Measurements from ENCODE around the gene DSCAM.
"Not testable (repeated sequence)": the region's sequence is repeated elsewhere in the genome, so short reads cannot be mapped to it uniquely, and the experiment has no call there.

Gene DSCAM

DNA sequence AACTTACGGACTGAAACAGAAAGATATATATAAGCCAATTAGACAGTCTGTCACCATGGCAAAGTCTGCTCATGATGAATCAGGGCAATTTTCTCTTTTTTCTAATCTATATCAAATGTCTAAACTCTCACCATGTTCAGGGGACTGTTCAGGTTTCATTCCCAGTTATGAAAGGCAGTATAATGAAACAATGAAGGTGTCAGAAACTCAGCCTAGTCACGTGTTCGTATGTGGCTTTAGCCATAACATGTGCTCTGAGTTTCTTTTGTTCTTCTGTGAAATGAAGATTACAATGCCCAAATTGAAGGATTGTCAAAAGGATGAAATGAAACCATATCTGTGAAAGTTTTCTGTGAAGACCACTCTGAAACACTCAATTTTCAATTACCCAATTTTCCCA, 392.9 kb downstream of the DSCAM start:
- Histone ChIP-seq H3K27ac (ENCODE audit: low read depth, low read length) (no peak overlapping the region), H4K5ac (ENCODE audit: low read length) (no peak overlapping the region), H3K27me3 (ENCODE audit: insufficient read depth, low read length, poor library complexity) (no peaks in the 10 kb centered on the region), H2BK15ac (replicated peaks; ENCODE audit: low read depth) (no peak overlapping the region), H3K18ac (ENCODE audit: low read length) (no peak overlapping the region), H3K56ac (ENCODE audit: low read length) (no peak overlapping the region), H3K79me1 (ENCODE audit: low read length) (no peaks in the 10 kb centered on the region), H2AK5ac (ENCODE audit: low read length) (no peak overlapping the region), H2BK5ac (ENCODE audit: low read length) (no peak overlapping the region), H2BK120ac (ENCODE audit: low read depth, low read length) (no peak overlapping the region), H3K4ac (ENCODE audit: low read depth, low read length) (no peak overlapping the region), H3K36me3 (ENCODE audit: control insufficient read depth, insufficient read depth, low read length) (no peaks in the 10 kb centered on the region), H3K23ac (ENCODE audit: low read length) (no peak overlapping the region), H3K4me3 (ENCODE audit: low read length) (no peak overlapping the region), H3K4me1 (ENCODE audit: control insufficient read depth, low read depth, low read length) (no peaks in the 10 kb centered on the region), H3K79me2 (ENCODE audit: control insufficient read depth, insufficient read depth, low read length) (no peaks in the 10 kb centered on the region), H3K9ac (ENCODE audit: low read length) (no peak overlapping the region), H4K8ac (ENCODE audit: low read depth, low read length) (no peak overlapping the region), H3K4me2 (ENCODE audit: low read length) (no peak overlapping the region)
- no peak for DNase-seq
- WGBS (ENCODE audit: extremely low coverage, insufficient coverage, low lambda C conversion rate) = no CpG with 5 or more reads among the region's 3 CpGs

DNA sequence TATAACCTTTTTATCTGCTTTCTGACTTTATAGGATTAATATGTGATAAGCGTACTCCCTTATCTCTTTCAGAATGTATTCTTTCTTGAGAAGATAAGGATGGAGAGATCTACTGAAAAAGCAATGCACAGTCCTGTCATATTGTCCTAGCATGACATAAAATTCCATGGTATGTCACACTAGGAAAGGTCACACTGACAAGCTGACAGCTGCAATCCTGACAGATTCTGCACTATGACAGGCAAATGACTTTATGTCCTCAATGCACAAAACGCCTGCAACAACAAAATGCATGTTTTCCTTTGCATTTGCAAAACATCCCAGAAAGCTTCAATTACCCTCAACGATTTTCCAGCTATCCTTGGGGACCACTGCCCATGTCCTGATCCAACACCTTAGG, 393.8 kb downstream of the DSCAM start:
- no peaks in the 10 kb centered on the region for H3K27me3 ChIP-seq (ENCODE audit: insufficient read depth, low read length, poor library complexity)
- no peak overlapping the region for H3K4ac ChIP-seq (ENCODE audit: low read depth, low read length)
- H2BK120ac ChIP-seq (ENCODE audit: low read depth, low read length) = no peak overlapping the region
- no peak overlapping the region for H2BK15ac ChIP-seq (replicated peaks; ENCODE audit: low read depth)
- no peak overlapping the region for H4K8ac ChIP-seq (ENCODE audit: low read depth, low read length)
- H3K36me3 ChIP-seq (ENCODE audit: control insufficient read depth, insufficient read depth, low read length) = no peaks in the 10 kb centered on the region
- no peaks in the 10 kb centered on the region for H3K79me2 ChIP-seq (ENCODE audit: control insufficient read depth, insufficient read depth, low read length)
- H3K4me2 ChIP-seq (ENCODE audit: low read length) = no peak overlapping the region
- no peaks in the 10 kb centered on the region for H3K79me1 ChIP-seq (ENCODE audit: low read length)
- H3K9ac ChIP-seq (ENCODE audit: low read length) = no peak overlapping the region
- no peak overlapping the region for H2BK5ac ChIP-seq (ENCODE audit: low read length)
- no peak overlapping the region for H3K56ac ChIP-seq (ENCODE audit: low read length)
- no peak overlapping the region for H3K23ac ChIP-seq (ENCODE audit: low read length)
- H3K4me1 ChIP-seq (ENCODE audit: control insufficient read depth, low read depth, low read length) = no peaks in the 10 kb centered on the region
- no peak overlapping the region for H2AK5ac ChIP-seq (ENCODE audit: low read length)
- no peak for DNase-seq
- H3K18ac ChIP-seq (ENCODE audit: low read length) = no peak overlapping the region
- no peak overlapping the region for H4K5ac ChIP-seq (ENCODE audit: low read length)
- no CpG with 5 or more reads among the region's 3 CpGs for WGBS (ENCODE audit: extremely low coverage, insufficient coverage, low lambda C conversion rate)
- no peak overlapping the region for H3K27ac ChIP-seq (ENCODE audit: low read depth, low read length)
- no peak overlapping the region for H3K4me3 ChIP-seq (ENCODE audit: low read length)

DNA sequence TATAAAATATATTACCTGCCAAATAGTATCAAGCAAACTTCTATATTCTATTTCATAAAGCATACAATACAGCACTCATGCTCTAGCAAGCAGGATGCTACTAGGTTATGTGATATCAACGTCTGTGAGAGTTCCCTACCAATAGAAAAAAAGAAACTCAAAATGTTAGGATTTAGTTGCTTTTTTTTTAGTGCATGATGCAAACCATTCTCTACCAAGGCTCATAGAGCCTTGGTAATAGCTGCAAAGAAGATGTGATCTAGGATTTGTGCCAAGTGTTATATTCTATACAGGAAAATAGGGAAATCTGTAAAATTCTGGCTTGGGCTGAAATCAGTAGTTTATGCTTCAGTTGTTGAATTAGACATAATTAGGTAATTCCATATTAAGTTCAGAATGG, 394.4 kb downstream of the DSCAM start:
- no peak overlapping the region for H4K8ac ChIP-seq (ENCODE audit: low read depth, low read length)
- H3K4me3 ChIP-seq (ENCODE audit: low read length) = no peak overlapping the region
- H3K27ac ChIP-seq (ENCODE audit: low read depth, low read length) = no peak overlapping the region
- no peak for DNase-seq
- H3K9ac ChIP-seq (ENCODE audit: low read length) = no peak overlapping the region
- no peaks in the 10 kb centered on the region for H3K79me1 ChIP-seq (ENCODE audit: low read length)
- H2AK5ac ChIP-seq (ENCODE audit: low read length) = no peak overlapping the region
- H3K27me3 ChIP-seq (ENCODE audit: insufficient read depth, low read length, poor library complexity) = no peaks in the 10 kb centered on the region
- H3K79me2 ChIP-seq (ENCODE audit: control insufficient read depth, insufficient read depth, low read length) = no peaks in the 10 kb centered on the region
- no peak overlapping the region for H2BK5ac ChIP-seq (ENCODE audit: low read length)
- WGBS (ENCODE audit: extremely low coverage, insufficient coverage, low lambda C conversion rate) = no CpG with 5 or more reads among the region's 1 CpG
- H3K4ac ChIP-seq (ENCODE audit: low read depth, low read length) = no peak overlapping the region
- H3K4me1 ChIP-seq (ENCODE audit: control insufficient read depth, low read depth, low read length) = no peaks in the 10 kb centered on the region
- H3K23ac ChIP-seq (ENCODE audit: low read length) = no peak overlapping the region
- no peak overlapping the region for H3K4me2 ChIP-seq (ENCODE audit: low read length)
- no peaks in the 10 kb centered on the region for H3K36me3 ChIP-seq (ENCODE audit: control insufficient read depth, insufficient read depth, low read length)
- no peak overlapping the region for H2BK15ac ChIP-seq (replicated peaks; ENCODE audit: low read depth)
- H2BK120ac ChIP-seq (ENCODE audit: low read depth, low read length) = no peak overlapping the region
- H3K56ac ChIP-seq (ENCODE audit: low read length) = no peak overlapping the region
- H4K5ac ChIP-seq (ENCODE audit: low read length) = no peak overlapping the region
- no peak overlapping the region for H3K18ac ChIP-seq (ENCODE audit: low read length)

DNA sequence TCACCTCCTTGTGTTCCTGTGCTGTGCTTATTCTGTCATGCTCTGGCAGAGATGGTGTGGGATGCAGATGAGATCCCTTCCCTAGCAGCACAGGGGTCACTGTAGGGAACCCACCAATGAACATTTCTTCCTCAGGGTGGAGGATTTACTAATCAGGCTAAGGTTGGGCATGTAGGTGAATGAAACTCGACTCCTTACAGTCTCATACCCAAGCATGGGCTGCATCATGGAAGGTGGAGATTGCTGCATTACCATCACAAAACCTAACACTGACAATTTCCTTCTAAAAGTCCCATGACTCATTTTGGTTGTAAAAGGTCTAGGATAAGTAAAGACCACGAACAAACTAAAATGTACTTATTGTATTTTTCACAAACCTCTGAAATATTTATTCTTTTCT, 399.9 kb downstream of the DSCAM start:
- DNase-seq = peak; percentile 3
- Histone ChIP-seq H3K18ac (ENCODE audit: low read length) (no peak overlapping the region), H3K4me1 (ENCODE audit: control insufficient read depth, low read depth, low read length) (no peaks in the 10 kb centered on the region), H2BK15ac (replicated peaks; ENCODE audit: low read depth) (no peak overlapping the region), H3K4ac (ENCODE audit: low read depth, low read length) (no peak overlapping the region), H3K27me3 (ENCODE audit: insufficient read depth, low read length, poor library complexity) (no peaks in the 10 kb centered on the region), H2BK120ac (ENCODE audit: low read depth, low read length) (no peak overlapping the region), H3K4me2 (ENCODE audit: low read length) (no peak overlapping the region), H3K27ac (ENCODE audit: low read depth, low read length) (no peak overlapping the region), H4K5ac (ENCODE audit: low read length) (no peak overlapping the region), H3K9ac (ENCODE audit: low read length) (no peak overlapping the region), H4K8ac (ENCODE audit: low read depth, low read length) (no peak overlapping the region), H3K79me1 (ENCODE audit: low read length) (no peaks in the 10 kb centered on the region), H2AK5ac (ENCODE audit: low read length) (no peak overlapping the region), H3K4me3 (ENCODE audit: low read length) (no peak overlapping the region), H3K56ac (ENCODE audit: low read length) (no peak overlapping the region), H2BK5ac (ENCODE audit: low read length) (no peak overlapping the region), H3K36me3 (ENCODE audit: control insufficient read depth, insufficient read depth, low read length) (no peaks in the 10 kb centered on the region), H3K79me2 (ENCODE audit: control insufficient read depth, insufficient read depth, low read length) (no peaks in the 10 kb centered on the region), H3K23ac (ENCODE audit: low read length) (no peak overlapping the region)
- no CpG with 5 or more reads among the region's 2 CpGs for WGBS (ENCODE audit: extremely low coverage, insufficient coverage, low lambda C conversion rate)

DNA sequence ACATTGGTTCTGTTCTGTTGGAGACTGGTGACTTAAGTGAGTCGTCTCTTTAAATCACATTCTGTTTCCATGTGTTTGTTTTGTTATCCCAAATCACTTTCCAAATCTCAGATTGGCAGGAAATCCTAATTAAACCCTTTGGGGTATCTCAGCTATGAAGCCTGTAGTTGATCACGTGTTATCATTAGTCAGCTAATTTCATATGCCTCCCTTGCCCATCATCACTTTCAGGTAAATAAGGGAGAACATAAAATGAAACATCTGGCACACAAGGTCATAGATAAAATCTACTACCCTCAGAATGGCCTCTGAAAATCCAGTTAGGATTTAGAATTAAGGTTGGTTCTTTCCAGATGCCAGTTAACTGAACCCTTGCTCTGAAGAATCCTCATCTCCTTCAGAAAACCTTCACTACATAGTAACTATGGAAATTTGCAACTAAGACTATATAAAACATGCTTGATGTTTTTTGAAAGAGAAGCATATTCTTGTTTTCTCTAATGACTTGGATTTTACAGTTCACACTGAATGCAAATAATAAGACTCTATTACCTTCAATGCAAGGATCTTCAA, 401.5 kb downstream of the DSCAM start:
- Histone ChIP-seq H2BK120ac (ENCODE audit: low read depth, low read length) (no peak overlapping the region), H3K4me3 (ENCODE audit: low read length) (no peak overlapping the region), H2BK5ac (ENCODE audit: low read length) (no peak overlapping the region), H3K27me3 (ENCODE audit: insufficient read depth, low read length, poor library complexity) (no peaks in the 10 kb centered on the region), H3K27ac (ENCODE audit: low read depth, low read length) (no peak overlapping the region), H3K23ac (ENCODE audit: low read length) (no peak overlapping the region), H2BK15ac (replicated peaks; ENCODE audit: low read depth) (no peak overlapping the region), H4K8ac (ENCODE audit: low read depth, low read length) (no peak overlapping the region), H3K79me1 (ENCODE audit: low read length) (no peaks in the 10 kb centered on the region), H4K5ac (ENCODE audit: low read length) (no peak overlapping the region), H3K4ac (ENCODE audit: low read depth, low read length) (no peak overlapping the region), H3K18ac (ENCODE audit: low read length) (no peak overlapping the region), H3K4me2 (ENCODE audit: low read length) (no peak overlapping the region), H3K4me1 (ENCODE audit: control insufficient read depth, low read depth, low read length) (no peaks in the 10 kb centered on the region), H3K36me3 (ENCODE audit: control insufficient read depth, insufficient read depth, low read length) (no peaks in the 10 kb centered on the region), H3K56ac (ENCODE audit: low read length) (no peak overlapping the region), H3K9ac (ENCODE audit: low read length) (no peak overlapping the region), H3K79me2 (ENCODE audit: control insufficient read depth, insufficient read depth, low read length) (no peaks in the 10 kb centered on the region), H2AK5ac (ENCODE audit: low read length) (no peak overlapping the region)
- WGBS (ENCODE audit: extremely low coverage, insufficient coverage, low lambda C conversion rate) = no CpG with 5 or more reads among the region's 2 CpGs
- DNase-seq = no peak

DNA sequence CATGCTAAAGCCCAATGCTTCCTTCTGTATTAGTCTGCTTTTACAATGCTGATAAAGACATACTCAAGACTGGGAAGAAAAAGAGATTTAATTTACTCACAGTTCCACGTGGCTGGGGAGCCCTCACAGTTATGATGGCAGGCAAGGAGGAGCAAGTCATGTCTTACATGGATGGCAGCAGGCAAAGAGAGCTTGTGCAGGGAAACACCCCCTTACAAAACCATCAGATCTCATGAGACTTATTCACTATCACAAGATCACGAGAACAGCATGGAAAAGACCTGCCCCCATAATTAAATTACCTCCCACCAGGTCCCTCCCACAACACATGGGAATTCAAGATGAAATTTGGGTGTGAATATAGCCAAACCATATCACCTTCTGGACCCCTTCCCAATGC, 407.4 kb downstream of the DSCAM start:
- H2BK15ac ChIP-seq (replicated peaks; ENCODE audit: low read depth); DNase-seq; H3K79me2 ChIP-seq (ENCODE audit: control insufficient read depth, insufficient read depth, low read length); H3K4me1 ChIP-seq (ENCODE audit: control insufficient read depth, low read depth, low read length); H3K56ac ChIP-seq (ENCODE audit: low read length); H3K4ac ChIP-seq (ENCODE audit: low read depth, low read length); H2AK5ac ChIP-seq (ENCODE audit: low read length); H3K23ac ChIP-seq (ENCODE audit: low read length); H3K9ac ChIP-seq (ENCODE audit: low read length); H2BK120ac ChIP-seq (ENCODE audit: low read depth, low read length); H3K27me3 ChIP-seq (ENCODE audit: insufficient read depth, low read length, poor library complexity); H4K8ac ChIP-seq (ENCODE audit: low read depth, low read length); H2BK5ac ChIP-seq (ENCODE audit: low read length); H3K36me3 ChIP-seq (ENCODE audit: control insufficient read depth, insufficient read depth, low read length); H3K79me1 ChIP-seq (ENCODE audit: low read length); H4K5ac ChIP-seq (ENCODE audit: low read length); H3K27ac ChIP-seq (ENCODE audit: low read depth, low read length); H3K4me2 ChIP-seq (ENCODE audit: low read length); H3K4me3 ChIP-seq (ENCODE audit: low read length); H3K18ac ChIP-seq (ENCODE audit: low read length): not testable (repeated sequence)
- no CpG with 5 or more reads among the region's 2 CpGs for WGBS (ENCODE audit: extremely low coverage, insufficient coverage, low lambda C conversion rate)
